WTC11 (cell line): ENCODE results near the gene COL2A1. TPM values are rescaled to one million over a fixed set of nuclear protein-coding genes. Genes with fewer than 3 reads are reported as not detected.

Experiments used
- ATAC-seq: fragments of 200-7000 bp; cut with Tn5 transposase; 2 replicates; pipeline ENCODE4 v1.10.0; 2021; ENCODE audit warnings: mild to moderate bottlenecking, moderate library complexity
- CTCF ChIA-PET: fragments of 300-600 bp; sonication (Branson Sonifier 250); formaldehyde crosslinking; loops from one replicate; lab custom pipeline; 2021; ENCODE audit warnings: antibody characterized with exemption; lab: Charles Lee
- POLR2A ChIA-PET: fragments of 350-600 bp; sonication (Branson Sonifier 250); formaldehyde crosslinking; loops from one replicate; lab custom pipeline; 2021; ENCODE audit warnings: antibody characterized with exemption; lab: Charles Lee
- DNase-seq: peaks from one replicate; pipeline ENCODE4 v3.0.0; 2021; ENCODE audit warnings: low spot score
- H3K27ac Mint-ChIP-seq: 2 replicates; pipeline ENCODE4 v1.8.0; 2021; ENCODE audit warnings: mixed read lengths
- H3K27me3 Mint-ChIP-seq: 2 replicates; pipeline ENCODE4 v1.8.0; 2021; ENCODE audit warnings: low read depth, mild to moderate bottlenecking, moderate library complexity, mixed read lengths
- H3K36me3 Mint-ChIP-seq: 2 replicates; pipeline ENCODE4 v1.8.0; 2021; ENCODE audit warnings: mixed read lengths
- H3K4me1 Mint-ChIP-seq: 2 replicates; pipeline ENCODE4 v1.8.0; 2022; ENCODE audit warnings: mixed read lengths
- H3K4me3 Mint-ChIP-seq: 2 replicates; pipeline ENCODE4 v1.8.0; 2021; ENCODE audit warnings: mild to moderate bottlenecking, moderate library complexity, mixed read lengths
- H3K9me3 Mint-ChIP-seq: 2 replicates; pipeline ENCODE4 v1.8.0; 2021; ENCODE audit warnings: mixed read lengths
- AR ChIP-seq: fragments of 250-450 bp; sonication (Bioruptor Pico); IDR thresholded peaks from 2 replicates; pipeline ENCODE4 v1.9.0; 2021; ENCODE audit warnings: mild to moderate bottlenecking
- ATF2 ChIP-seq: sonication (generic); formaldehyde crosslinking; IDR thresholded peaks from 2 replicates; pipeline ENCODE4 v1.8.1; 2022; ENCODE audit warnings: low read depth, missing genetic modification reagents, borderline replicate concordance
- E2F5 ChIP-seq: sonication (generic); formaldehyde crosslinking; IDR thresholded peaks from 2 replicates; pipeline ENCODE4 v1.8.1; 2022; ENCODE audit warnings: mild to moderate bottlenecking, moderate library complexity, missing genetic modification reagents
- FOXK1 ChIP-seq: sonication (generic); formaldehyde crosslinking; IDR thresholded peaks from 2 replicates; pipeline ENCODE4 v1.8.0; 2022; ENCODE audit warnings: mild to moderate bottlenecking, moderate library complexity, missing genetic modification reagents
- JAZF1 ChIP-seq: fragments of 250-450 bp; sonication (Bioruptor Pico); IDR thresholded peaks from 2 replicates; pipeline ENCODE4 v1.9.0; 2021; ENCODE audit warnings: moderate library complexity, mild to moderate bottlenecking, inconsistent platforms
- JUN ChIP-seq: sonication (generic); formaldehyde crosslinking; IDR thresholded peaks from 2 replicates; pipeline ENCODE4 v1.8.0; 2023; ENCODE audit warnings: mild to moderate bottlenecking, missing genetic modification reagents
- NFYB ChIP-seq: sonication (generic); formaldehyde crosslinking; conservative IDR thresholded peaks from 2 replicates; pipeline ENCODE4 v1.8.0; 2022; ENCODE audit warnings: low read depth, missing genetic modification reagents
- OVOL2 ChIP-seq: fragments of 250-450 bp; sonication (Bioruptor Pico); IDR thresholded peaks from 2 replicates; pipeline ENCODE4 v1.9.0; 2021; ENCODE audit warnings: mild to moderate bottlenecking, borderline replicate concordance
- PRRX2 ChIP-seq: fragments of 250-450 bp; sonication (Bioruptor Pico); IDR thresholded peaks from 2 replicates; pipeline ENCODE4 v1.8.0; 2021; ENCODE audit warnings: mild to moderate bottlenecking
- SMAD3 ChIP-seq: sonication (generic); formaldehyde crosslinking; IDR thresholded peaks from 2 replicates; pipeline ENCODE4 v1.8.0; 2022; ENCODE audit warnings: missing genetic modification reagents, mild to moderate bottlenecking, borderline replicate concordance
- SOX15 ChIP-seq: fragments of 250-450 bp; sonication (Bioruptor Pico); IDR thresholded peaks from 2 replicates; pipeline ENCODE4 v1.9.0; 2021; ENCODE audit warnings: mild to moderate bottlenecking
- ZBTB21 ChIP-seq: sonication (generic); formaldehyde crosslinking; IDR thresholded peaks from 2 replicates; pipeline ENCODE4 v1.8.1; 2023; ENCODE audit warnings: mild to moderate bottlenecking, missing genetic modification reagents, borderline replicate concordance
- ZBTB43 ChIP-seq: sonication (generic); formaldehyde crosslinking; IDR thresholded peaks from 2 replicates; pipeline ENCODE4 v1.8.1; 2023; ENCODE audit warnings: mild to moderate bottlenecking, missing genetic modification reagents
- ZNF396 ChIP-seq: fragments of 250-450 bp; sonication (Bioruptor Pico); IDR thresholded peaks from 2 replicates; pipeline ENCODE4 v1.8.0; 2021; ENCODE audit warnings: mild to moderate bottlenecking, moderate library complexity, borderline replicate concordance
- ZNF671 ChIP-seq: fragments of 250-450 bp; sonication (Bioruptor Pico); IDR thresholded peaks from 2 replicates; pipeline ENCODE4 v1.8.0; 2021; ENCODE audit warnings: mild to moderate bottlenecking
- total RNA-seq: library from RNA; stranded (reverse); gene quantifications from 3 replicates; pipeline ENCODE4 v1.2.3, GENCODE V29; 2021
- TF ChIP-seq, protein P1 (sequence below): fragments of 250-450 bp; sonication (Bioruptor Pico); IDR thresholded peaks from 2 replicates; pipeline ENCODE4 v1.8.0; 2021; ENCODE audit warnings: mild to moderate bottlenecking
- TF ChIP-seq, protein P2 (sequence below): sonication (generic); formaldehyde crosslinking; IDR thresholded peaks from 2 replicates; pipeline ENCODE4 v1.8.1; 2023; ENCODE audit warnings: mild to moderate bottlenecking, missing genetic modification reagents, borderline replicate concordance
- TF ChIP-seq, protein P3 (sequence below): sonication (generic); formaldehyde crosslinking; IDR thresholded peaks from 2 replicates; pipeline ENCODE4 v1.8.0; 2022; ENCODE audit warnings: mild to moderate bottlenecking, missing genetic modification reagents
- TF ChIP-seq, protein P4 (sequence below): sonication (generic); formaldehyde crosslinking; IDR thresholded peaks from 2 replicates; pipeline ENCODE4 v1.8.1; 2022; ENCODE audit warnings: low read depth, mild to moderate bottlenecking, moderate library complexity, missing genetic modification reagents, borderline replicate concordance

The COL2A1 gene
- total RNA-seq, 1 experiment from 2014 or later, result 20.9 TPM

DNA sequence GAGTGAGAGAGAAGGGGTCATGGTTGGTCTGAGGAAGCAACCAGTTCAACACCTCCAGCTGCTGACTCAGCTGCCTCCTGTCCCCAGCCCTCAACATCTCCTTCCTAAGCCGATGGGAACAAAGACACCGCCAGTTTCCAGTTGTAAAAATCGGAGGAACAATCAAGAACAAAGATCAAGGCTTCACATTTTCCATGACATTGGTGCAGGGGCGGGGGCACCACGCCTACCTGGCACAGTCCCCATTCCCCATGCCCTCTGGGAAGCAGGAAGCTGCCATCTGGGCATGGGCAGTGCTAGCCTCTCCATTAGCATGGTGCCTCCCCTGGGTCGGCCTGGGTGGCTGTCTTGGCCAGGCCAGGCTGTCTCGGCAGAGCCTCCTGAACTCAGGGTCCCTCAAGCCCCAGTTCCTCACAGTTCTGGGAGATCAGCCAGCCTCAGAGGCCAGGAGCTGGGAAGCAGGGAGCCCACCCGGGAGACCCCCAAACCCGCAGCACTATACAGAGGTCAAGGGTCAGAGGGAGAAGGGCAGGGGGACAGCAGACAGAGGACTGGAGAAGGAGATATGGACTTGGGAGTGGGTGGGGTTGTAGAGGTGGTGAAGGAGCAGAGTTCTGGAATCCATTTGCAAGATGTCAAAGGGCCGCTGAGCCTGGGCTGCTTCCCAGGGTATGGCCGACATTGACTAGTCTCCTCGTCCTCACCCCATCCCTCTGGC is 60.5 kb downstream of the COL2A1 start:
- Mint-ChIP-seq H3K4me3 (no peak overlapping the region), H3K27me3 (peaks cover 32% of the 10 kb centered on the region), H3K36me3 (no peaks in the 10 kb centered on the region), H3K9me3 (no peaks in the 10 kb centered on the region), H3K4me1 (peaks cover 21% of the 10 kb centered on the region), H3K27ac (no peak overlapping the region)
- ChIA-PET CTCF (interaction anchor here (0.6 to 1.0 kb wide), 3 partner anchors 39 to 239 kb away, joined by 3 to 4 read pairs (median 3); partner anchors contain the start of gene VDR), POLR2A (interaction anchor here (0.9 kb wide), 1 partner anchor 39 kb away, joined by 3 read pairs; the partner anchor contains the start of gene VDR)
- no peak for TF ChIP-seq ATF2 (CRISPR knock-in tag)
- TF ChIP-seq OVOL2, result no peak
- no peak for TF ChIP-seq JAZF1
- TF ChIP-seq, protein P1, sequence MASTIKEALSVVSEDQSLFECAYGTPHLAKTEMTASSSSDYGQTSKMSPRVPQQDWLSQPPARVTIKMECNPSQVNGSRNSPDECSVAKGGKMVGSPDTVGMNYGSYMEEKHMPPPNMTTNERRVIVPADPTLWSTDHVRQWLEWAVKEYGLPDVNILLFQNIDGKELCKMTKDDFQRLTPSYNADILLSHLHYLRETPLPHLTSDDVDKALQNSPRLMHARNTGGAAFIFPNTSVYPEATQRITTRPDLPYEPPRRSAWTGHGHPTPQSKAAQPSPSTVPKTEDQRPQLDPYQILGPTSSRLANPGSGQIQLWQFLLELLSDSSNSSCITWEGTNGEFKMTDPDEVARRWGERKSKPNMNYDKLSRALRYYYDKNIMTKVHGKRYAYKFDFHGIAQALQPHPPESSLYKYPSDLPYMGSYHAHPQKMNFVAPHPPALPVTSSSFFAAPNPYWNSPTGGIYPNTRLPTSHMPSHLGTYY, result no peak
- TF ChIP-seq E2F5 (CRISPR knock-in tag), result no peak
- TF ChIP-seq NFYB (CRISPR knock-in tag), result no peak
- TF ChIP-seq JUN (CRISPR knock-in tag), result no peak
- no peak for TF ChIP-seq ZNF396 (CRISPR knock-in tag)
- TF ChIP-seq ZBTB21 (CRISPR knock-in tag), result no peak
- TF ChIP-seq AR (CRISPR knock-in tag), result no peak
- no peak for TF ChIP-seq SOX15
- TF ChIP-seq, protein P2, sequence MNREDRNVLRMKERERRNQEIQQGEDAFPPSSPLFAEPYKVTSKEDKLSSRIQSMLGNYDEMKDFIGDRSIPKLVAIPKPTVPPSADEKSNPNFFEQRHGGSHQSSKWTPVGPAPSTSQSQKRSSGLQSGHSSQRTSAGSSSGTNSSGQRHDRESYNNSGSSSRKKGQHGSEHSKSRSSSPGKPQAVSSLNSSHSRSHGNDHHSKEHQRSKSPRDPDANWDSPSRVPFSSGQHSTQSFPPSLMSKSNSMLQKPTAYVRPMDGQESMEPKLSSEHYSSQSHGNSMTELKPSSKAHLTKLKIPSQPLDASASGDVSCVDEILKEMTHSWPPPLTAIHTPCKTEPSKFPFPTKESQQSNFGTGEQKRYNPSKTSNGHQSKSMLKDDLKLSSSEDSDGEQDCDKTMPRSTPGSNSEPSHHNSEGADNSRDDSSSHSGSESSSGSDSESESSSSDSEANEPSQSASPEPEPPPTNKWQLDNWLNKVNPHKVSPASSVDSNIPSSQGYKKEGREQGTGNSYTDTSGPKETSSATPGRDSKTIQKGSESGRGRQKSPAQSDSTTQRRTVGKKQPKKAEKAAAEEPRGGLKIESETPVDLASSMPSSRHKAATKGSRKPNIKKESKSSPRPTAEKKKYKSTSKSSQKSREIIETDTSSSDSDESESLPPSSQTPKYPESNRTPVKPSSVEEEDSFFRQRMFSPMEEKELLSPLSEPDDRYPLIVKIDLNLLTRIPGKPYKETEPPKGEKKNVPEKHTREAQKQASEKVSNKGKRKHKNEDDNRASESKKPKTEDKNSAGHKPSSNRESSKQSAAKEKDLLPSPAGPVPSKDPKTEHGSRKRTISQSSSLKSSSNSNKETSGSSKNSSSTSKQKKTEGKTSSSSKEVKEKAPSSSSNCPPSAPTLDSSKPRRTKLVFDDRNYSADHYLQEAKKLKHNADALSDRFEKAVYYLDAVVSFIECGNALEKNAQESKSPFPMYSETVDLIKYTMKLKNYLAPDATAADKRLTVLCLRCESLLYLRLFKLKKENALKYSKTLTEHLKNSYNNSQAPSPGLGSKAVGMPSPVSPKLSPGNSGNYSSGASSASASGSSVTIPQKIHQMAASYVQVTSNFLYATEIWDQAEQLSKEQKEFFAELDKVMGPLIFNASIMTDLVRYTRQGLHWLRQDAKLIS (CRISPR knock-in tag), result no peak
- TF ChIP-seq PRRX2 (CRISPR knock-in tag), result no peak
- TF ChIP-seq, protein P3, sequence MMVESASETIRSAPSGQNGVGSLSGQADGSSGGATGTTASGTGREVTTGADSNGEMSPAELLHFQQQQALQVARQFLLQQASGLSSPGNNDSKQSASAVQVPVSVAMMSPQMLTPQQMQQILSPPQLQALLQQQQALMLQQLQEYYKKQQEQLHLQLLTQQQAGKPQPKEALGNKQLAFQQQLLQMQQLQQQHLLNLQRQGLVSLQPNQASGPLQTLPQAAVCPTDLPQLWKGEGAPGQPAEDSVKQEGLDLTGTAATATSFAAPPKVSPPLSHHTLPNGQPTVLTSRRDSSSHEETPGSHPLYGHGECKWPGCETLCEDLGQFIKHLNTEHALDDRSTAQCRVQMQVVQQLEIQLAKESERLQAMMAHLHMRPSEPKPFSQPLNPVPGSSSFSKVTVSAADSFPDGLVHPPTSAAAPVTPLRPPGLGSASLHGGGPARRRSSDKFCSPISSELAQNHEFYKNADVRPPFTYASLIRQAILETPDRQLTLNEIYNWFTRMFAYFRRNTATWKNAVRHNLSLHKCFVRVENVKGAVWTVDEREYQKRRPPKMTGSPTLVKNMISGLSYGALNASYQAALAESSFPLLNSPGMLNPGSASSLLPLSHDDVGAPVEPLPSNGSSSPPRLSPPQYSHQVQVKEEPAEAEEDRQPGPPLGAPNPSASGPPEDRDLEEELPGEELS, result no peak
- TF ChIP-seq ZNF671, result no peak
- TF ChIP-seq, protein P4, sequence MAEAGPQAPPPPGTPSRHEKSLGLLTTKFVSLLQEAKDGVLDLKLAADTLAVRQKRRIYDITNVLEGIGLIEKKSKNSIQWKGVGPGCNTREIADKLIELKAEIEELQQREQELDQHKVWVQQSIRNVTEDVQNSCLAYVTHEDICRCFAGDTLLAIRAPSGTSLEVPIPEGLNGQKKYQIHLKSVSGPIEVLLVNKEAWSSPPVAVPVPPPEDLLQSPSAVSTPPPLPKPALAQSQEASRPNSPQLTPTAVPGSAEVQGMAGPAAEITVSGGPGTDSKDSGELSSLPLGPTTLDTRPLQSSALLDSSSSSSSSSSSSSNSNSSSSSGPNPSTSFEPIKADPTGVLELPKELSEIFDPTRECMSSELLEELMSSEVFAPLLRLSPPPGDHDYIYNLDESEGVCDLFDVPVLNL, result no peak
- no peak for TF ChIP-seq FOXK1 (CRISPR knock-in tag)
- no peak for TF ChIP-seq SMAD3
- no peak for TF ChIP-seq ZBTB43 (CRISPR knock-in tag)
- no peak for DNase-seq
- no peak for ATAC-seq
